GM13976 (cell line): ENCODE data around the gene NEDD4L.

Experiments
- DNase-seq: peaks from one replicate; pipeline ENCODE4 v3.0.0; 2012; ENCODE audit warnings: low spot score
- CTCF ChIP-seq: IDR thresholded peaks from 2 replicates; pipeline ENCODE4 v1.5.1; 2012; ENCODE audit warnings: borderline replicate concordance, mild to moderate bottlenecking; ENCODE audit not compliant: insufficient read depth; ENCODE audit errors: extremely low read depth, missing control alignments, control extremely low read depth
- in situ Hi-C: fragments of 300-500 bp; cut with MboI; formaldehyde crosslinking; loops from one replicate; pipeline ENCODE4 v1.12.0; 2022; ENCODE audit warnings: low sequenced_read_pairs, mixed read lengths, inconsistent platforms; ENCODE audit not compliant: unreplicated experiment

The NEDD4L gene

GRCh38 chr18:58205443-58206160 lies 161.6 kb downstream of the NEDD4L start:
- TF ChIP-seq CTCF = no peak
- DNase-seq = no peak

GRCh38 chr18:58207520-58208152 lies 163.6 kb downstream of the NEDD4L start:
- in situ Hi-C loops = no loop called here
- no peak for TF ChIP-seq CTCF
- DNase-seq = no peak

More at GRCh38 chr18:58205443-58206160, 161.6 kb downstream of the NEDD4L start:
- in situ Hi-C loops = no loop called here

GRCh38 chr18:58208207-58208932 lies 164.3 kb downstream of the NEDD4L start:
- no peak for DNase-seq
- in situ Hi-C loops = no loop called here
- TF ChIP-seq CTCF = no peak

- in situ Hi-C loops = no loop called here
- no peak for TF ChIP-seq CTCF
- no peak for DNase-seq
These were observed 165.3 kb downstream of the NEDD4L start for GRCh38 chr18:58209326-58209725.

- in situ Hi-C loops = no loop called here
- no peak for TF ChIP-seq CTCF
- no peak for DNase-seq
These were observed 167.5 kb downstream of the NEDD4L start for GRCh38 chr18:58211510-58211909.

GRCh38 chr18:58212274-58212673 lies 168.2 kb downstream of the NEDD4L start:
- DNase-seq = no peak
- TF ChIP-seq CTCF = no peak
- in situ Hi-C loops = no loop called here
